GM12873 (cell line): ENCODE results near the gene CCDC8.

ENCODE experiments used
- CTCF ChIP-seq: IDR thresholded peaks from 2 replicates; pipeline ENCODE4 v1.5.1; 2012; ENCODE audit warnings: low read depth, mild to moderate bottlenecking, moderate library complexity, low read length, control low read depth; ENCODE audit not compliant: insufficient read depth; ENCODE audit errors: missing control alignments

CCDC8 gene

GRCh38 chr19:46446021-46446420 lies 32.7 kb upstream of the CCDC8 start:
- TF ChIP-seq CTCF = no peak

GRCh38 chr19:46442808-46443450 lies 29.6 kb upstream of the CCDC8 start:
- no peak for TF ChIP-seq CTCF

- TF ChIP-seq CTCF = no peak
Measured at GRCh38 chr19:46441866-46442265, 28.5 kb upstream of the CCDC8 start.

- no peak for TF ChIP-seq CTCF
Measured at GRCh38 chr19:46435009-46435408, 21.6 kb upstream of the CCDC8 start.

- TF ChIP-seq CTCF = peak; percentile 36
Measured at GRCh38 chr19:46431824-46432223, 18.5 kb upstream of the CCDC8 start.

GRCh38 chr19:46429999-46430398 lies 16.6 kb upstream of the CCDC8 start:
- TF ChIP-seq CTCF = no peak

GRCh38 chr19:46428239-46429135 lies 15.1 kb upstream of the CCDC8 start, which contains the start of gene PNMA8C:
Gene PNMA8C (minus strand): TSS chr19:46428936. CDS start chr19:46428359, 577 bp downstream.
- TF ChIP-seq CTCF = no peak
